Activated naive CD4-positive, alpha-beta T cell treated with anti-CD3 and anti-CD28 coated beads for 36 hours (primary cell): Measurements from ENCODE around the gene RAPGEF1. TPM values are rescaled to one million over a fixed set of nuclear protein-coding genes. Genes with fewer than 3 reads are reported as not detected.

Experiments
- CTCF ChIA-PET: fragments of 350-600 bp; sonication (Branson Sonifier 250); formaldehyde crosslinking; loops from one replicate; lab custom pipeline; 2021; ENCODE audit warnings: antibody characterized with exemption; lab: Charles Lee
- DNase-seq: peaks from one replicate; pipeline ENCODE4 v3.0.0-alpha.2; 2020
- H3K27ac Mint-ChIP-seq: one replicate; pipeline ENCODE4 v1.8.0; 2021; ENCODE audit warnings: mild to moderate bottlenecking, mixed read lengths
- H3K27me3 Mint-ChIP-seq: one replicate; pipeline ENCODE4 v1.8.0; 2021; ENCODE audit warnings: low read depth, mixed read lengths
- H3K36me3 Mint-ChIP-seq: one replicate; pipeline ENCODE4 v1.8.0; 2021; ENCODE audit warnings: low read depth, mixed read lengths
- H3K4me1 Mint-ChIP-seq: one replicate; pipeline ENCODE4 v1.8.0; 2021; ENCODE audit warnings: low read depth, mixed read lengths
- H3K4me3 Mint-ChIP-seq: one replicate; pipeline ENCODE4 v1.8.0; 2021; ENCODE audit warnings: mild to moderate bottlenecking, moderate library complexity, mixed read lengths
- H3K9me3 Mint-ChIP-seq: one replicate; pipeline ENCODE4 v1.8.0; 2021; ENCODE audit warnings: mixed read lengths
- intact Hi-C: fragments of 100-400 bp; cut with micrococcal nuclease; formaldehyde crosslinking; loops from one replicate; pipeline ENCODE4 v1.15.1; 2023
- total RNA-seq, 2 experiments: library from RNA; stranded (reverse); gene quantifications; one replicate each; pipeline ENCODE4 v1.2.3, GENCODE V29; 2021

RAPGEF1 gene
- total RNA-seq, 2 experiments from 2014 or later: 55.9 to 59.9 TPM

GRCh38 chr9:131650254-131650653 lies 89.6 kb downstream of the RAPGEF1 start:
- peak overlapping the region; percentile 56 for H3K27ac Mint-ChIP-seq
- H3K9me3 Mint-ChIP-seq: no peaks in the 10 kb centered on the region
- intact Hi-C loops: no loop called here
- no peak overlapping the region for H3K4me3 Mint-ChIP-seq
- H3K36me3 Mint-ChIP-seq: peaks cover 21% of the 10 kb centered on the region
- H3K4me1 Mint-ChIP-seq: peaks cover 42% of the 10 kb centered on the region
- no peaks in the 10 kb centered on the region for H3K27me3 Mint-ChIP-seq
- no peak for DNase-seq
- CTCF ChIA-PET: no interaction called here

DNA sequence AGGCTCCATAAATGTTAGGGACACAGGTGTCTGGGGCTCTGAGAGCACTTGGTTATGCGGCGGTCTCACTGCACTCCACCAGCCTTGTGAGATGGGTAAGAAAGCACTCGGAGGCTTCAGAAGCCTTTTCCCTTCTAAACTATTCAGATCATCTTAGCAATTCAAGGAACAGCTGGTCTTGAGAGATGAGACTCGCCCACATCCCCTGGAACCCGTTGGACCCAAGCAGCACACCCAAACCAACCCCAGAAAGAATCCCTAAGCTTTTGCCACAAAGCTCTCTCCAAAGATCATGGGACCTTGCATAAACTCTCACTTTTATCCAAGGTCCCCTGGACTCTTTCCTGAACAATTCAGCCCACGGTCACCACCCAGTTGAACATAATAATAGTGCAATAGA lies 90.2 kb downstream of the RAPGEF1 start:
- Mint-ChIP-seq H3K9me3 (no peaks in the 10 kb centered on the region), H3K4me3 (no peak overlapping the region), H3K27me3 (no peaks in the 10 kb centered on the region), H3K27ac (no peak overlapping the region), H3K36me3 (peaks cover 21% of the 10 kb centered on the region), H3K4me1 (peaks cover 43% of the 10 kb centered on the region)
- no peak for DNase-seq
- intact Hi-C loops: no loop called here
- CTCF ChIA-PET: no interaction called here

DNA sequence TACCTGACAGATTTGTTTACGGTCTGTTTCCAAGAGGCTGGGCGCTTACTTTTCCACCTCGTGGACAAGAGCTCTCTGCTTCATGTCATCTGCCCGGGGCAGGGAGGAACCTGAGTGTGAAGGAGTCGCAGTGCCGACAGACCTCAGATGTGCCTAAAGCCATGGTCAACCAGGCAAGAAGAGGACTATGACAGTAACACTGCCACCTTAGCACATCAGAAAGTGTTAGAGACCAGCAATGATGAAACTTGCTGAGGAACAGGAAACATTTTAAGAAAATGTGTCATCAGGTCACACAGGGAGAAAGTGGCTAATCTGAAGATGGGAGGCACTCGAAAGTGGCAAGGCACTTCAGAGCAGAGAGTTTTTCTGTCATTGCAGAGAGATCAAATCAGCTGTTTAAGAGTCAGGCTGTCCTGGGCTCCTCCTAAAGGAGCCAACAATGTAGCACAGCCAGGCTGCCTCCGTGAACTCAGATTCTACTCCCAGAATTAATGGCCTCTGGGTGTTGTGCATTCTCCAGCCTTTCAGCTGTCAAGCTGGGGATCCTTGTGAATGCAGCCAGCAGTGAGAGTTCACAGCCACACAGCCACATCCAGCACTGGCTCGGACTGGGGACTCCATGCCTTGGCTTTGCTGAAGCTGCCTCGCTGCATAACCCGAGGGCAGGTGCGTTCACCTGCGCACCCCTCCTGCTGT lies 94.6 kb downstream of the RAPGEF1 start:
- peak; percentile 47 for DNase-seq
- H3K4me1 Mint-ChIP-seq: peaks cover 52% of the 10 kb centered on the region
- intact Hi-C loops: loop anchor here (2.0 kb wide), 1 partner anchor 14 kb away; no protein-coding TSS in a partner anchor

DNA sequence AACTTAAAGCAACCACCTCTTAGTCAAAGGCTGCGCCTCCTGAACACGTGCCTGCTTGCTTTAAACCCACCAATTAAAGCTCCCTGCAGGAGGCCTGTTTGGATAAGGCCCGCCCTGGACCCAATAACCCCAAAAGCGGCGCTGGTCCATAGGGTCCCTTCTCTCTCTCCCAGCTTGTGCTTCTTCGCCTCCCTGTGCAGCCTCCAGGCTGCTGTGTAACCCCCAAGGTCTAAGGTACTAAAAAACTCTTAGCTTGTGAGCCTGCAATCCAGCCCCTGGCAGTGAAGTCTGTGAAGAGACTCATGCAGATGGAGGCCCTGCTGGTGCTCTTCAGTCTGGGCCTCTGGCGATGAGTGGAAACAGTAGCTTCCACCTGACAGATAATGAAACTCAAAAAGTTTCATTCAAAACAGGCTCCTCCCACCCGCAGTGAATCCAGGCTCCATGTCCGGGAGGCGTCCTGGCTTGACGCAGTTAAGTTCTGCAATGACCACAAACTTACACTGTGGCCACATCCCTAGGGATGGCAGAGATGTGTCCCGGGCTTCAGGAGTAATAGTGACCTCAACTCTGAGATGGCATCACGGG lies 97.3 kb downstream of the RAPGEF1 start:
- intact Hi-C loops: loop anchor here (1.0 to 2.0 kb wide), 3 partner anchors 9 to 86 kb away; no protein-coding TSS in a partner anchor
- CTCF ChIA-PET: interaction anchor here (0.6 to 2.6 kb wide), 13 partner anchors 9 to 136 kb away, joined by 3 to 13 read pairs (median 4); no protein-coding TSS in a partner anchor
- Mint-ChIP-seq H3K27me3 (no peaks in the 10 kb centered on the region), H3K36me3 (peaks cover 23% of the 10 kb centered on the region), H3K27ac (peak overlapping the region; percentile 92), H3K9me3 (no peaks in the 10 kb centered on the region), H3K4me1 (peaks cover 55% of the 10 kb centered on the region), H3K4me3 (peak overlapping the region; percentile 60)
- DNase-seq: peak; percentile 80

More for the DNA sequence above, 94.6 kb downstream of the RAPGEF1 start:
- Mint-ChIP-seq H3K4me3 (no peak overlapping the region), H3K36me3 (peaks cover 23% of the 10 kb centered on the region), H3K27ac (peak overlapping the region; percentile 68), H3K27me3 (no peaks in the 10 kb centered on the region), H3K9me3 (no peaks in the 10 kb centered on the region)
- CTCF ChIA-PET: interaction anchor here (1.0 kb wide), 1 partner anchor 99 kb away, joined by 3 read pairs; no protein-coding TSS in a partner anchor

DNA sequence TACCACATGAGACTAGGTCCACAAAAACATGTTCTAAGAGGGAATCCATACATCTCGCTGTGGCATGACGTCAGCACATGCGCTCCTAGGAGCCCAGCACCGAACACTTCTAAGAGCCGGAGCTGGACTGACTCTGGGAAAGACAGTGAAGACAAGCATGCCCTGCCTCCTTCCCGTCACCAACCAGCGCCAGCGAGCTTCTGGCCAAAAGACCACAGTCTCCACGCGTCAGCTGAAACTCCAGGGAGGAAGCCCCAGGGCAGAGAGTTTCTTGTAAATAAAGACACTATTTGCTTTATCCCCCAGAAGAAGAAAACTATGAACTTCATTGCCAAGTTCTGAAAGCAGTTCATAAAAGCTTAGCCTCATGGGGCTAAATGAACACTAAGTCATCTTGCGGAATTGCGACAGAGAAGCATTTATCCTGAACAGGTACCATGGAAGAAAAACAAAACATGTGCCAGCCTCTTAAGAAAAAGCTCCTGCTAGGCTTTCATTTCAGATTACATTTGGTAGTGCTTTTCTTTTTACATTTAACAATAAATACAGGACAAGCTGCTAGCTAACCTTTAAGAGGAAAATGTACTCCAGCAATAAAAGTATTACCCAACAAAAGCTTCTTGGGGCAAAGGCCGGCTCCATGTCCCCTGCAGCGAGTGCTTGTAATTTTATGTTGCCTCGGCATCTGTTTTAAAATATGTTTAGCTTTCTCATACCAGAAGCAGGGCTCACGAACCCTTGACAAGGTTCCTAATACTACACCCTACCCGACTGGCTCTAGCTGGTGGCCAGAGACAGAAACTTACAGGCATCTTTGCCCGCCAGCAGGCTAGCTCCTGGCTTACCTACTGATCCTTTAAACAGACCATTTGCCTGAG lies 98.0 kb downstream of the RAPGEF1 start:
- CTCF ChIA-PET: interaction anchor here (0.6 to 2.6 kb wide), 12 partner anchors 10 to 135 kb away, joined by 3 to 13 read pairs (median 4); no protein-coding TSS in a partner anchor
- no peaks in the 10 kb centered on the region for H3K27me3 Mint-ChIP-seq
- no peaks in the 10 kb centered on the region for H3K9me3 Mint-ChIP-seq
- intact Hi-C loops: loop anchor here (1.0 to 2.0 kb wide), 3 partner anchors 9 to 87 kb away; no protein-coding TSS in a partner anchor
- H3K4me3 Mint-ChIP-seq: no peak overlapping the region
- DNase-seq: no peak
- H3K27ac Mint-ChIP-seq: peak overlapping the region; percentile 92
- H3K36me3 Mint-ChIP-seq: peaks cover 23% of the 10 kb centered on the region
- peaks cover 55% of the 10 kb centered on the region for H3K4me1 Mint-ChIP-seq

DNA sequence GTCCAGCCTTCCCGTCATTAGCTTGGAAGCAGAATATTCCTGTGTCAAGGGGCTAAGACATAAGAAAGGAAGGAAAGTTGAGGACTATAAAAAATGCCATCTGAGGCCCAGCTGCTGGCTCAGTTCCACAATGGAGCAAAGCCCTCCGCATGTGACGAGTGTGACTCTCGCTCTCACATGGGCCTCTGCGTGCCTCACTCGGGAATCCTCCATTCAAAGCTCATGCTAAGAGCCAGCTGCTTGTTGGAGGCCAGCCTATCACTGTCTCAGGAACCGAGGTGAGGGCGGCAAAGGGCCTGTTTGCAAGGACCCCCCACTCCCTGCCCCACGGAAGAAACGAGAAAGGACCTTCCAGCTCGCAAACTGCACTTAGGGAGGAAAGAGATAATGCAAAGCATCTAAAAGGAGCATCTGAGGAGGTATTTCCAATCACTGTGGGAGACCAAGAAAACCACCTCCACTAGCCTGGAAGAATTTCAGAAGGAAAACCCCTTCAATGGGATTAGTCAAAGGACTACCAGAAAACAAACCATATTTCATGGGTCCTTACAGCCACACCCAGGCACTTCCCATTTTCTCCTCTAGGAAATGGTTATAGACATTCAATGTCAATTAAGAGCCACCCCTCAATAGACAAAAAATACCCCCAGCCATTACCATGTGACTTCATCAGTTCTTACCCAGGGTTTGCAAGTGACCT lies 99.3 kb downstream of the RAPGEF1 start:
- Mint-ChIP-seq H3K4me3 (no peak overlapping the region), H3K9me3 (no peaks in the 10 kb centered on the region), H3K27me3 (no peaks in the 10 kb centered on the region), H3K36me3 (peaks cover 20% of the 10 kb centered on the region), H3K27ac (peak overlapping the region; percentile 4), H3K4me1 (peaks cover 59% of the 10 kb centered on the region)
- intact Hi-C loops: no loop called here
- no peak for DNase-seq
- CTCF ChIA-PET: interaction anchor here (2.3 kb wide), 1 partner anchor 96 kb away, joined by 9 read pairs; no protein-coding TSS in a partner anchor

- Mint-ChIP-seq H3K9me3 (no peaks in the 10 kb centered on the region), H3K27ac (no peak overlapping the region), H3K4me3 (no peak overlapping the region), H3K4me1 (peaks cover 61% of the 10 kb centered on the region), H3K27me3 (no peaks in the 10 kb centered on the region), H3K36me3 (peaks cover 22% of the 10 kb centered on the region)
- CTCF ChIA-PET: interaction anchor here (1.3 kb wide), 1 partner anchor 58 kb away, joined by 3 read pairs; no protein-coding TSS in a partner anchor
- intact Hi-C loops: no loop called here
- DNase-seq: no peak
Observed at GRCh38 chr9:131639769-131640437, 100.0 kb downstream of the RAPGEF1 start.

DNA sequence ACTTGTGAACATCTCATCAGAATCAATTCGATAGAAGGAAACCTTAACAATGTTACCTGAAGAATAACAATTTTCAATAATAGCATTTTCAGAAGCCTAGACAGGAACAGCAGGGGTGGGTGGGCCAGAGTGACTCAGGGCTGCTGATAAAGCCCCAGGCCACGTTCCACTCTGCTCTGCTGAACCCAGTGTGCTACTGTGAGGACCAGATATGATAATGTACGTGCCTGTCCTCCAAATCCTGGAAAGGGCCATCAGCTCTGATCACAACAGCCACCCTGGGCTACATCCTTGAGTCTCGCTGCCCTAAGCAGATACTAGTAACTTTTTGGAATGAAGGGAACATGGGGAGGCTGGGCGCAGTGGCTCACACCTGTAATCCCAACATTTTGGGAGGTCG lies 103.3 kb downstream of the RAPGEF1 start:
- Mint-ChIP-seq H3K36me3 (peaks cover 22% of the 10 kb centered on the region), H3K9me3 (no peaks in the 10 kb centered on the region), H3K27ac (peak overlapping the region; percentile 89), H3K4me3 (no peak overlapping the region), H3K27me3 (no peaks in the 10 kb centered on the region), H3K4me1 (peaks cover 41% of the 10 kb centered on the region)
- no peak for DNase-seq
- intact Hi-C loops: no loop called here
- CTCF ChIA-PET: interaction anchor here (0.6 to 1.2 kb wide), 3 partner anchors 30 to 344 kb away, joined by 3 to 4 read pairs (median 3); no protein-coding TSS in a partner anchor

GRCh38 chr9:131635892-131636291 lies 104.0 kb downstream of the RAPGEF1 start:
- Mint-ChIP-seq H3K4me1 (peaks cover 35% of the 10 kb centered on the region), H3K9me3 (no peaks in the 10 kb centered on the region), H3K4me3 (no peak overlapping the region), H3K27me3 (no peaks in the 10 kb centered on the region), H3K36me3 (peaks cover 17% of the 10 kb centered on the region), H3K27ac (peak overlapping the region; percentile 89)
- intact Hi-C loops: loop anchor here (1.0 to 2.0 kb wide), 2 partner anchors 32 to 93 kb away; no protein-coding TSS in a partner anchor
- DNase-seq: no peak
- CTCF ChIA-PET: interaction anchor here (0.6 to 1.2 kb wide), 6 partner anchors 16 to 110 kb away, joined by 3 to 4 read pairs (median 3); no protein-coding TSS in a partner anchor

- Mint-ChIP-seq H3K9me3 (no peaks in the 10 kb centered on the region), H3K27me3 (no peaks in the 10 kb centered on the region), H3K4me3 (no peak overlapping the region), H3K4me1 (peaks cover 37% of the 10 kb centered on the region), H3K36me3 (peaks cover 19% of the 10 kb centered on the region), H3K27ac (peak overlapping the region; percentile 89)
- CTCF ChIA-PET: interaction anchor here (0.6 to 1.4 kb wide), 4 partner anchors 15 to 44 kb away, joined by 3 to 4 read pairs (median 3); no protein-coding TSS in a partner anchor
- intact Hi-C loops: loop anchor here (1.0 to 2.0 kb wide), 2 partner anchors 33 to 94 kb away; no protein-coding TSS in a partner anchor
- DNase-seq: peak; percentile 92
Observed at GRCh38 chr9:131635285-131635684, 104.6 kb downstream of the RAPGEF1 start.
